HepG2 (cell line): ENCODE measurements around the gene HAPLN2. TPM values are rescaled to one million over a fixed set of nuclear protein-coding genes. Genes with fewer than 3 reads are reported as not detected.

Experiments used
- FOXP1 ChIP-seq, 2 experiments: fragments of 450-650 bp in 1 of 2; IDR thresholded peaks; 2 replicates each; pipeline ENCODE4 v1.6.1; 2017 to 2018; ENCODE audit warnings: antibody characterized with exemption in 1 of 2
- HNRNPUL1 ChIP-seq: fragments of 200-400 bp; formaldehyde crosslinking; IDR thresholded peaks from 2 replicates; pipeline ENCODE4 v1.6.1; 2017; ENCODE audit warnings: low read depth, mild to moderate bottlenecking, low read length, moderate library complexity
- IRX3 ChIP-seq: sonication (generic); formaldehyde crosslinking; IDR thresholded peaks from 2 replicates; pipeline ENCODE4 v1.8.1; 2023; ENCODE audit warnings: mild to moderate bottlenecking, low read depth, missing genetic modification reagents, borderline replicate concordance
- JDP2 ChIP-seq: sonication (generic); formaldehyde crosslinking; IDR thresholded peaks from 2 replicates; pipeline ENCODE4 v1.8.1; 2022; ENCODE audit warnings: missing genetic modification reagents, borderline replicate concordance
- KLF11 ChIP-seq: IDR thresholded peaks from 2 replicates; pipeline ENCODE4 v1.6.1; 2016; ENCODE audit warnings: missing compliant biosample characterization
- NFKBIZ ChIP-seq: IDR thresholded peaks from 2 replicates; pipeline ENCODE4 v1.6.1; 2018; ENCODE audit warnings: missing genetic modification reagents, missing compliant biosample characterization
- TCF12 ChIP-seq, 2 experiments: fragments of 450-650 bp in 1 of 2; sonication (generic) in 1 of 2; formaldehyde crosslinking in 1 of 2; IDR thresholded peaks; 2 replicates each; pipeline versions ENCODE4 v1.6.1 to v1.8.0; 2017 to 2022; ENCODE audit warnings: antibody characterized with exemption in 1 of 2, mild to moderate bottlenecking in 1 of 2, missing genetic modification reagents in 1 of 2, moderate library complexity in 1 of 2
- TRIM24 ChIP-seq: sonication (generic); formaldehyde crosslinking; IDR thresholded peaks from 2 replicates; pipeline ENCODE4 v1.8.0; 2022; ENCODE audit warnings: mild to moderate bottlenecking, missing genetic modification reagents
- ZFYVE20 ChIP-seq: sonication (generic); formaldehyde crosslinking; IDR thresholded peaks from 2 replicates; pipeline ENCODE4 v1.8.0; 2023; ENCODE audit warnings: low read depth, mild to moderate bottlenecking, moderate library complexity, missing genetic modification reagents, borderline replicate concordance
- ZNF12 ChIP-seq: sonication (generic); formaldehyde crosslinking; IDR thresholded peaks from 2 replicates; pipeline ENCODE4 v1.5.0; 2020; ENCODE audit warnings: missing genetic modification reagents
- ZNF256 ChIP-seq: sonication (generic); formaldehyde crosslinking; conservative IDR thresholded peaks from 2 replicates; pipeline ENCODE4 v1.4.0; 2020; ENCODE audit warnings: missing genetic modification reagents
- ZNF350 ChIP-seq: sonication (generic); formaldehyde crosslinking; IDR thresholded peaks from 2 replicates; pipeline ENCODE4 v1.4.0; 2020; ENCODE audit warnings: mild to moderate bottlenecking, low read depth, missing genetic modification reagents, borderline replicate concordance
- polyA plus RNA-seq, 8 experiments: library from polyadenylated mRNA; depleted of rRNA in 3 of 8; stranded (reverse) in 7 of 8; unstranded in 1 of 8; fragments of >200 nt; fragmentation: Illumina TruSeq in 4 of 8; extraction: Trizol in 4 of 8; gene quantifications; 2 replicates each; pipeline versions ENCODE4 v1.2.1 to v1.2.3, GENCODE V29; 2011 to 2016; ENCODE audit warnings: low read depth in 4 of 8, missing spikeins in 1 of 8, mixed read lengths in 1 of 8; ENCODE audit not compliant: insufficient read depth in 1 of 8
- total RNA-seq, 5 experiments: library from RNA; depleted of rRNA; stranded (reverse); fragments of >200 nt; fragmentation: Illumina TruSeq; extraction: Trizol; gene quantifications; 2 replicates each; pipeline ENCODE4 v1.2.3, GENCODE V29; 2016; ENCODE audit warnings: low read depth in 1 of 5
- TF ChIP-seq, protein P1 (sequence below): sonication (generic); formaldehyde crosslinking; IDR thresholded peaks from 2 replicates; pipeline ENCODE4 v1.5.0; 2020; ENCODE audit warnings: mild to moderate bottlenecking, missing genetic modification reagents, borderline replicate concordance
- TF ChIP-seq, protein P2 (sequence below): sonication (generic); formaldehyde crosslinking; IDR thresholded peaks from 2 replicates; pipeline ENCODE4 v1.5.0; 2020; ENCODE audit warnings: missing genetic modification reagents, mild to moderate bottlenecking, borderline replicate concordance
- TF ChIP-seq, protein P3 (sequence below), 2 experiments: fragments of 450-650 bp in 1 of 2; sonication (generic) in 1 of 2; formaldehyde crosslinking in 1 of 2; IDR thresholded peaks; 2 replicates each; pipeline versions ENCODE4 v1.6.1 to v1.8.0; 2016 to 2022; ENCODE audit warnings: antibody characterized with exemption in 1 of 2, mild to moderate bottlenecking in 1 of 2, missing genetic modification reagents in 1 of 2

The HAPLN2 gene
- total and polyA plus RNA-seq, 2 of the 13 experiments (the other 11 are each of a cell fraction or from before 2014, with no cell fraction given), result not detected

DNA sequence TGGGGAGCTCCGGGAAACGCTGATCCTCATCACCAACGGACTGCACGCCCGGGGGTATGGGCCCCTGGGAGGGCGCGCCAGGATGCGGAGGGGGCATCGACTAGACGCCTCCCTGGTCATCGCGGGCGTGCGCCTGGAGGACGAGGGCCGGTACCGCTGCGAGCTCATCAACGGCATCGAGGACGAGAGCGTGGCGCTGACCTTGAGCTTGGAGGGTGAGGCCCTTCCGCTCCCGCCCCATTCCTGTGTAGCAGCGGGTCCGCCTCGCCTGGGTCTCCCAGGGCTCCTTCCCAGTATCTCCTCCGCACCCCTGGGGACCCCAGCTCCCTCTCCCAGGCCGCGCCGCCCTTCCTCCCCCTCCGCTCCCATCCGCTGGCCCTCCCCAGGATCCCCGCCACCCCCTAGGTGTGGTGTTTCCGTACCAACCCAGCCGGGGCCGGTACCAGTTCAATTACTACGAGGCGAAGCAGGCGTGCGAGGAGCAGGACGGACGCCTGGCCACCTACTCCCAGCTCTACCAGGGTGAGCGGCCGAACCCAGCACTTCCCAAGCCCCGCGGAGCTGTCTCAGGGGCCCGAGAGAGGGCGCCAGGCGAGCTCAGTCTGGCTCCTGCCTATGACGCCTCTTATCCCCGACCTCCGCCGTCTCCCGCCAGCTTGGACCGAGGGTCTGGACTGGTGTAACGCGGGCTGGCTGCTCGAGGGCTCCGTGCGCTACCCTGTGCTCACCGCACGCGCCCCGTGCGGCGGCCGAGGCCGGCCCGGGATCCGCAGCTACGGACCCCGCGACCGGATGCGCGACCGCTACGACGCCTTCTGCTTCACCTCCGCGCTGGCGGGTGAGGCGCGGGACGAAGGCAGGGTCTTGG lies 5.0 kb downstream of the HAPLN2 start (continued):
- TF ChIP-seq IRX3, result no peak
- TF ChIP-seq, protein P1, sequence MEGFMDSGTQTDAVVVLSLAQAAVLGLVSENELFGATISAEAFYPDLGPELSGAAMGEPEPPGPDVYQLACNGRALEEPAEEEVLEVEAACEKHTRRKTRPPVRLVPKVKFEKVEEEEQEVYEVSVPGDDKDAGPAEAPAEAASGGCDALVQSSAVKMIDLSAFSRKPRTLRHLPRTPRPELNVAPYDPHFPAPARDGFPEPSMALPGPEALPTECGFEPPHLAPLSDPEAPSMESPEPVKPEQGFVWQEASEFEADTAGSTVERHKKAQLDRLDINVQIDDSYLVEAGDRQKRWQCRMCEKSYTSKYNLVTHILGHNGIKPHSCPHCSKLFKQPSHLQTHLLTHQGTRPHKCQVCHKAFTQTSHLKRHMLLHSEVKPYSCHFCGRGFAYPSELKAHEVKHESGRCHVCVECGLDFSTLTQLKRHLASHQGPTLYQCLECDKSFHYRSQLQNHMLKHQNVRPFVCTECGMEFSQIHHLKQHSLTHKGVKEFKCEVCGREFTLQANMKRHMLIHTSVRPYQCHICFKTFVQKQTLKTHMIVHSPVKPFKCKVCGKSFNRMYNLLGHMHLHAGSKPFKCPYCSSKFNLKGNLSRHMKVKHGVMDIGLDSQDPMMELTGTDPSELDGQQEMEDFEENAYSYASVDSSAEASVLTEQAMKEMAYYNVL (CRISPR knock-in tag), result no peak
- TF ChIP-seq, protein P2, sequence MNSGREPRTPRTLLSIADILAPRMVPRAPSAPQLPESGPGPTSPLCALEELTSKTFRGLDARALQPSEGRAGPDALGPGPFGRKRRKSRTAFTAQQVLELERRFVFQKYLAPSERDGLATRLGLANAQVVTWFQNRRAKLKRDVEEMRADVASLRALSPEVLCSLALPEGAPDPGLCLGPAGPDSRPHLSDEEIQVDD (CRISPR knock-in tag), result no peak
- TF ChIP-seq, protein P3, sequence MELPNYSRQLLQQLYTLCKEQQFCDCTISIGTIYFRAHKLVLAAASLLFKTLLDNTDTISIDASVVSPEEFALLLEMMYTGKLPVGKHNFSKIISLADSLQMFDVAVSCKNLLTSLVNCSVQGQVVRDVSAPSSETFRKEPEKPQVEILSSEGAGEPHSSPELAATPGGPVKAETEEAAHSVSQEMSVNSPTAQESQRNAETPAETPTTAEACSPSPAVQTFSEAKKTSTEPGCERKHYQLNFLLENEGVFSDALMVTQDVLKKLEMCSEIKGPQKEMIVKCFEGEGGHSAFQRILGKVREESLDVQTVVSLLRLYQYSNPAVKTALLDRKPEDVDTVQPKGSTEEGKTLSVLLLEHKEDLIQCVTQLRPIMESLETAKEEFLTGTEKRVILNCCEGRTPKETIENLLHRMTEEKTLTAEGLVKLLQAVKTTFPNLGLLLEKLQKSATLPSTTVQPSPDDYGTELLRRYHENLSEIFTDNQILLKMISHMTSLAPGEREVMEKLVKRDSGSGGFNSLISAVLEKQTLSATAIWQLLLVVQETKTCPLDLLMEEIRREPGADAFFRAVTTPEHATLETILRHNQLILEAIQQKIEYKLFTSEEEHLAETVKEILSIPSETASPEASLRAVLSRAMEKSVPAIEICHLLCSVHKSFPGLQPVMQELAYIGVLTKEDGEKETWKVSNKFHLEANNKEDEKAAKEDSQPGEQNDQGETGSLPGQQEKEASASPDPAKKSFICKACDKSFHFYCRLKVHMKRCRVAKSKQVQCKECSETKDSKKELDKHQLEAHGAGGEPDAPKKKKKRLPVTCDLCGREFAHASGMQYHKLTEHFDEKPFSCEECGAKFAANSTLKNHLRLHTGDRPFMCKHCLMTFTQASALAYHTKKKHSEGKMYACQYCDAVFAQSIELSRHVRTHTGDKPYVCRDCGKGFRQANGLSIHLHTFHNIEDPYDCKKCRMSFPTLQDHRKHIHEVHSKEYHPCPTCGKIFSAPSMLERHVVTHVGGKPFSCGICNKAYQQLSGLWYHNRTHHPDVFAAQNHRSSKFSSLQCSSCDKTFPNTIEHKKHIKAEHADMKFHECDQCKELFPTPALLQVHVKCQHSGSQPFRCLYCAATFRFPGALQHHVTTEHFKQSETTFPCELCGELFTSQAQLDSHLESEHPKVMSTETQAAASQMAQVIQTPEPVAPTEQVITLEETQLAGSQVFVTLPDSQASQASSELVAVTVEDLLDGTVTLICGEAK (IDR thresholded peaks at IDR 0.05), result no peak
- TF ChIP-seq, protein P3 (CRISPR knock-in tag; IDR thresholded peaks at IDR 0.05), result no peak
- no peak for TF ChIP-seq HNRNPUL1
- TF ChIP-seq NFKBIZ (CRISPR knock-in tag), result no peak
- no peak for TF ChIP-seq JDP2 (CRISPR knock-in tag)
- no peak for TF ChIP-seq ZNF350 (CRISPR knock-in tag)
- TF ChIP-seq KLF11 (CRISPR knock-in tag), result no peak
- no peak for TF ChIP-seq TRIM24 (CRISPR knock-in tag)
- no peak for TF ChIP-seq FOXP1 (IDR thresholded peaks at IDR 0.05)
- no peak for TF ChIP-seq FOXP1 (CRISPR knock-in tag; IDR thresholded peaks at IDR 0.05)
- TF ChIP-seq ZNF12 (CRISPR knock-in tag), result no peak
- TF ChIP-seq ZFYVE20 (CRISPR knock-in tag), result no peak
- no peak for TF ChIP-seq ZNF256 (CRISPR knock-in tag)
- no peak for TF ChIP-seq TCF12 (IDR thresholded peaks at IDR 0.05)
- TF ChIP-seq TCF12 (CRISPR knock-in tag; IDR thresholded peaks at IDR 0.05), result no peak
